ENCODE results near the gene PLGRKT. TPM values are rescaled to one million over a fixed set of nuclear protein-coding genes. Genes with fewer than 3 reads are reported as not detected.
"Not testable (repeated sequence)": the region's sequence is repeated elsewhere in the genome, so short reads cannot be mapped to it uniquely, and the experiment has no call there.

Gene PLGRKT
- total RNA-seq, 1 donor from 2014 or later = not detected

DNA sequence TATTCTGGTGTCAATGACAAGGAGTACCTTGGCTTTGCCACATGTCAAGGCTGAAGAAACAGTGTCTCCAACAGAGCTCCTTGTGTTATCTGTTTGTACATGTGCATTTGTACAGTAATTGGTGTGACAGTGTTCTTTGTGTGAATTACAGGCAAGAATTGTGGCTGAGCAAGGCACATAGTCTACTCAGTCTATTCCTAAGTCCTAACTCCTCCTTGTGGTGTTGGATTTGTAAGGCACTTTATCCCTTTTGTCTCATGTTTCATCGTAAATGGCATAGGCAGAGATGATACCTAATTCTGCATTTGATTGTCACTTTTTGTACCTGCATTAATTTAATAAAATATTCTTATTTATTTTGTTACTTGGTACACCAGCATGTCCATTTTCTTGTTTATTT, 32.4 kb upstream of the PLGRKT start:
- no peak for DNase-seq (ENCODE audit: low spot score in 2 of 2)
- Histone ChIP-seq H3K4me3 (no peak overlapping the region), H3K36me3 (no peaks in the 10 kb centered on the region), H3K4me1 (no peaks in the 10 kb centered on the region), H3K27ac (no peak overlapping the region), H3K27me3 (no peaks in the 10 kb centered on the region), H3K9me3 (no peaks in the 10 kb centered on the region)
- intact Hi-C loops (cut with DNase I) = no loop called here
- TF ChIP-seq, protein P1, sequence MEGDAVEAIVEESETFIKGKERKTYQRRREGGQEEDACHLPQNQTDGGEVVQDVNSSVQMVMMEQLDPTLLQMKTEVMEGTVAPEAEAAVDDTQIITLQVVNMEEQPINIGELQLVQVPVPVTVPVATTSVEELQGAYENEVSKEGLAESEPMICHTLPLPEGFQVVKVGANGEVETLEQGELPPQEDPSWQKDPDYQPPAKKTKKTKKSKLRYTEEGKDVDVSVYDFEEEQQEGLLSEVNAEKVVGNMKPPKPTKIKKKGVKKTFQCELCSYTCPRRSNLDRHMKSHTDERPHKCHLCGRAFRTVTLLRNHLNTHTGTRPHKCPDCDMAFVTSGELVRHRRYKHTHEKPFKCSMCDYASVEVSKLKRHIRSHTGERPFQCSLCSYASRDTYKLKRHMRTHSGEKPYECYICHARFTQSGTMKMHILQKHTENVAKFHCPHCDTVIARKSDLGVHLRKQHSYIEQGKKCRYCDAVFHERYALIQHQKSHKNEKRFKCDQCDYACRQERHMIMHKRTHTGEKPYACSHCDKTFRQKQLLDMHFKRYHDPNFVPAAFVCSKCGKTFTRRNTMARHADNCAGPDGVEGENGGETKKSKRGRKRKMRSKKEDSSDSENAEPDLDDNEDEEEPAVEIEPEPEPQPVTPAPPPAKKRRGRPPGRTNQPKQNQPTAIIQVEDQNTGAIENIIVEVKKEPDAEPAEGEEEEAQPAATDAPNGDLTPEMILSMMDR (IDR thresholded peaks at IDR 0.05) = no peak

GRCh38 chr9:5468850-5469249, 31.1 kb upstream of the PLGRKT start:
- peaks cover 0 to 5% of the 10 kb centered on the region in 2 donors for H3K36me3 ChIP-seq
- H3K27ac ChIP-seq = no peak overlapping the region
- no peaks in the 10 kb centered on the region for H3K4me1 ChIP-seq
- no peak for DNase-seq (ENCODE audit: low spot score in 2 of 2)
- intact Hi-C loops (cut with DNase I) = no loop called here
- no peaks in the 10 kb centered on the region for H3K9me3 ChIP-seq
- H3K4me3 ChIP-seq = no peak overlapping the region
- no peaks in the 10 kb centered on the region for H3K27me3 ChIP-seq
- TF ChIP-seq, protein P1 (IDR thresholded peaks at IDR 0.05) = no peak

GRCh38 chr9:5466766-5467165, 29.0 kb upstream of the PLGRKT start:
- intact Hi-C loops (cut with DNase I) = no loop called here
- H3K4me1 ChIP-seq = no peaks in the 10 kb centered on the region
- H3K9me3 ChIP-seq = no peaks in the 10 kb centered on the region
- H3K36me3 ChIP-seq = peaks cover 0 to 14% of the 10 kb centered on the region in 2 donors
- TF ChIP-seq, protein P1 (IDR thresholded peaks at IDR 0.05) = no peak
- H3K27me3 ChIP-seq = no peaks in the 10 kb centered on the region
- no peak overlapping the region for H3K27ac ChIP-seq
- no peak overlapping the region for H3K4me3 ChIP-seq
- no peak for DNase-seq (ENCODE audit: low spot score in 2 of 2)

GRCh38 chr9:5466005-5466404, 28.3 kb upstream of the PLGRKT start:
- Histone ChIP-seq H3K9me3 (no peaks in the 10 kb centered on the region), H3K4me1 (no peaks in the 10 kb centered on the region), H3K27me3 (no peaks in the 10 kb centered on the region), H3K4me3 (no peak overlapping the region), H3K36me3 (peaks cover 0 to 14% of the 10 kb centered on the region in 2 donors), H3K27ac (no peak overlapping the region)
- TF ChIP-seq, protein P1 (IDR thresholded peaks at IDR 0.05) = no peak
- DNase-seq (ENCODE audit: low spot score in 2 of 2) = no peak
- intact Hi-C loops (cut with DNase I) = no loop called here

GRCh38 chr9:5464831-5465330, 27.2 kb upstream of the PLGRKT start:
- H3K9me3 ChIP-seq; intact Hi-C loops (cut with DNase I); DNase-seq (ENCODE audit: low spot score in 2 of 2): not testable (repeated sequence)

GRCh38 chr9:5460157-5460556, 22.4 kb upstream of the PLGRKT start:
- H3K27me3 ChIP-seq = no peaks in the 10 kb centered on the region
- no peak overlapping the region for H3K4me3 ChIP-seq
- H3K4me1 ChIP-seq = peaks cover 0 to 3% of the 10 kb centered on the region in 2 donors
- H3K36me3 ChIP-seq = peaks cover 2 to 20% of the 10 kb centered on the region in 2 donors
- intact Hi-C loops (cut with DNase I) = no loop called here
- no peaks in the 10 kb centered on the region for H3K9me3 ChIP-seq
- TF ChIP-seq, protein P1 (IDR thresholded peaks at IDR 0.05) = no peak
- H3K27ac ChIP-seq = no peak overlapping the region
- no peak for DNase-seq (ENCODE audit: low spot score in 2 of 2)

More at GRCh38 chr9:5464831-5465330, 27.2 kb upstream of the PLGRKT start:
- peaks cover 2 to 14% of the 10 kb centered on the region in 2 donors for H3K36me3 ChIP-seq
- H3K27ac ChIP-seq, H3K27me3 ChIP-seq, H3K4me3 ChIP-seq, H3K4me1 ChIP-seq: not testable (repeated sequence)

Measured in ascending aorta (tissue), 2 donors.